GM10266 (cell line): ENCODE data around the gene ASF1B.

ENCODE experiments used
- DNase-seq: peaks from one replicate; pipeline ENCODE4 v3.0.0; 2012; ENCODE audit errors: extremely low spot score
- CTCF ChIP-seq: IDR thresholded peaks from 2 replicates; pipeline ENCODE4 v1.5.1; 2012; ENCODE audit warnings: mild to moderate bottlenecking, low read depth; ENCODE audit not compliant: control insufficient read depth, insufficient read depth; ENCODE audit errors: missing control alignments

The ASF1B gene

GRCh38 chr19:14114439-14114838 is 21.9 kb downstream of the ASF1B start:
- no peak for DNase-seq
- TF ChIP-seq CTCF, result no peak

- no peak for DNase-seq
- TF ChIP-seq CTCF, result peak; percentile 23
Measured at GRCh38 chr19:14113762-14114414, 22.5 kb downstream of the ASF1B start.

GRCh38 chr19:14112809-14113385 is 23.5 kb downstream of the ASF1B start:
- TF ChIP-seq CTCF, result no peak
- no peak for DNase-seq

GRCh38 chr19:14112051-14112808 is 24.2 kb downstream of the ASF1B start:
- TF ChIP-seq CTCF, result no peak
- DNase-seq, result no peak

- no peak for DNase-seq
- no peak for TF ChIP-seq CTCF
Measured at GRCh38 chr19:14111486-14111885, 24.9 kb downstream of the ASF1B start.

- no peak for DNase-seq
- TF ChIP-seq CTCF, result no peak
Measured at GRCh38 chr19:14110650-14111049, 25.7 kb downstream of the ASF1B start.
